Smooth muscle cell of the brain vasculature (primary cell): ENCODE measurements around the gene RAD51B.

Experiments
- DNase-seq: peaks from one replicate; pipeline ENCODE4 v3.0.0-alpha.2; 2012; ENCODE audit warnings: low read depth, low spot score

Gene RAD51B

GRCh38 chr14:68713782-68714181, 894.2 kb downstream of the RAD51B start:
- no peak for DNase-seq

DNA sequence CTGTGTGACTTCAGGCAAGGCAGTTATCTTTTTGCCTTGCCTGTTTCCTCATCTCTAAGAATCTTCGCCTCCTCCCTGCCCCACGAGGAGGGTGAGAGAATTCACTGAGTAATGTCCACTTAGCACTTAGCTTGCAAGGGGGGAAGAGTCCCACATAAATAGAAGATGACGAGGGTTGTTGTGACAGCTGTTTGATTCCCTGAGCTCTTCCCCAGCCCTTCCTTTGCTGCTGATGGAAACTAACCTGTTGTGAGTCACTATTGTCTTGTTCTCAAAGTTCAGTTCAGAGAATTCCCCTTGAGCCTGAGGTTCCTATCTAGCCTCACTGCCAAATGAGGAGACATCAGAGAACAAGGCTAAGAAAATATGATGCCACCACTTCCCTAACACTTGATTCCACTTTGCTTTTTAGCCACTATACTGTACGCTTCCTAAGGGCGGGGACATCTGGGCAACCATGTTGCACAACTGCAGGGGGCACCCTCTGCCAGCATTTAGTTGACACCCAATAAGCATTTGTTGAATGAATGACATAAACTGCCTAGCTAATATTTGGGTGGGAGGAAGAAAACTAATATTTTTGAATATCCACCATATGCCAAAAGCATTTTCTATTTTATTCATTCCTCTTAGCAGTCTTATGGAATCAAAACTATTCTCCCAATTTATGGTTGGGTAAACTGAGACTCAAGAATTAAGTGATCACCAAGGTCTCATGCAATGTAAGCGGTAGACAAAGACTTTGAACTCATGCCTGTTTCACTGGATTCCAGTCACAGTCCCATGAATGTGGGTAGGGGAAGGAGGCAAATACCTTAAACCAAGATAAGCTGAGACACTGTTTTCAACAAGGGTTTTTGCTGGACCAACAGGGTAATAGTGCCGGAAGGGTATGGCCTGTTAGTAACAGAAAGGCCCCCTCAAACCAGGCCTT, 895.7 kb downstream of the RAD51B start:
- no peak for DNase-seq

GRCh38 chr14:68716698-68717097, 897.1 kb downstream of the RAD51B start:
- no peak for DNase-seq

GRCh38 chr14:68718023-68718990, 898.7 kb downstream of the RAD51B start:
- no peak for DNase-seq

GRCh38 chr14:68719634-68720384, 900.2 kb downstream of the RAD51B start:
- no peak for DNase-seq

DNA sequence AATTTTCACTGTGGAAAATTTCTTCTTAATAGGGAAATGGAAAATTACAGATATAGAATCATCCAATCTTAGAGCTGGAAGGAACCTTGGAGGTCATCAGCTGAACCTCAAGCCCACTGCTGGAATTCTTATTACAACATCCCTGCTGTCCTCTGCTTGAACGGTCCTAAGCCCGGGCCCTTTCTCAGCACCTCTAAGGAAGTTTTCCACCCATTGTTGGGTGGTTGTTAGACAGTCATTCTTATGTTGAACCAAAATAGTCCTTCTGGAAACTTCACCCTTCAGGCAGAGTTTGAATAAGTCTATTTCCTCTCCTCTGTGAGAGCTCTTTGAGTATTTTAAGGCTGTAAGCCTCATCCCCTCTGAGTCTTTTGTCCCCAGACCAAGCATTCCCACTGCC, 902.6 kb downstream of the RAD51B start:
- no peak for DNase-seq

- DNase-seq, result no peak
Measured at GRCh38 chr14:68722968-68723566, 903.5 kb downstream of the RAD51B start.

- no peak for DNase-seq
Measured at GRCh38 chr14:68723808-68724268, 904.3 kb downstream of the RAD51B start.

DNA sequence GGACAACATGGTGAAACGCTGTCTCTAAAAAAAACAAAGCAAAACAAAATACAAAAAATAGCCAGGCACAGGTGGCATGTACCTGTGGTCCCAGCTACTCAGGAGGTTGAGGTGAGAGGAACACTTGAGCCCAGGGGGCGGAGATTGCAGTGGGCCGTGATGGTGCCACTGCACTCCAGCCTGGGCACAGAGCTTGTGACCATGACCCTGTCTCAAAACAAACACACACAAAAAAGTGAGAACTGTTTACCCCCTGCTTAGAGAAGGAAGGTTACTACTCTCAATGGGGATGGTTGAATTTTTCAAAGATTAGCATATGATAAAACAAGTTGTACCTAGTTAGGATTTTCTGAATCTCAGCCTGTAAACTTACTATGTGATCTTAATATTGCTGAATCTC, 905.3 kb downstream of the RAD51B start:
- no peak for DNase-seq

DNA sequence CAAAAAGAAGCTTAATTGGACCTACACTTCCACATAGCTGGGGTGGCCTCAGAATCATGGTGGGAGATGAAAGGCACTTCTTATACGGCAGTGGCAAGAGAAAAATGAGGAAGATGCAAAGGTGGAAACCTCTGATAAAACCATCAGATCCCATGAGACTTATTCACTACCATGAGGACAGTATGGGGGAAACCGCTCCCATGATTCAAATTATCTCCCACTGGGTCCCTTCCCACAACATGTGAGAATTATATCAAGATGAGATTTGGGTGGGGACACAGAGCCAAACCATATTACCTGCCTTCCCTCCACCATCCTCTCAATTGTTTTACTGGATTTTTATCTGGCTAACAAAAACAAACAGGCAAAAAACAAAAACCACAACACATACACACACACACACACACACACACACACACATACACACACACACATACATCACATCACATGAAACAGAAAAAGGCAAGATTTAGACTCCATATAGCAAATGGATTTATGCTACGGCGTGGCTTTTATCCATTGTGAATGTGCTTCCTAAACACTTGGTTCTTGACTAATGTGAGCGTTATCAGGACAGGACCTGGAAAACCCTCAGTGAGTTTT, 906.6 kb downstream of the RAD51B start:
- DNase-seq, result no peak

DNA sequence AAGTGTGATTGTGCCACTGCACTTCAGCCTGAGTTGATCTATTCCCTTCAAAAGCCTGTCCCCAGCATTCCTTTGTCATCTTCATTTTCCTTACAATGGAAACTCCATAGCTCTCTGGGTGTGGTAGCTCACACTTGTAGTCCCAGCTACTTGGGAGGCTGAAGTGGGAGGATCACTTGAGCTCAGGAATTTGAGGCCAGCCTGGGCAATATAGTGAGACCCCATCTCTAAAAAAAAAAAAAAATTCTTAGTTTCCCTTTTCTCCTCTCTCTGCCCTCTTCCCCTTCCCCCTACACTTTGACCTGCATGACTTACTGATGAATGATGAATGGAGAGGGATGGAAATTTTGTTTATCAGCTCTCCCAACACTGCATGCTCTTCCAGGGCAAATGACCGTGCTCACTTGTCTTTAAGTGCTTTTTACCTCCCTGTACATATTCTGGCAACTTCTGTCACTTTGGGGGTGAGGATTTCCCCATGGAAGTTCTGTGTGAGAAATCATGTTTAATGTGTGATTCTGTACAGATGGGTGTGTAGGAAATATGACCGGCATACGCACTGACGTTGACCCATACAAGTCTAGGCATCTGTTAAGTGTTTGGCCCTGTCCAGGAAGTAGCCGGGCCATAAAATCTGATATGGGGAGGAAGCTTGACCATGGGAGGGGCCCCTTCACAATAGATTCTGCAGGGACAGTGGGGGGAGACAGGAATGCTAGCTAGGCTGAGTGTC, 907.9 kb downstream of the RAD51B start:
- DNase-seq, result no peak

GRCh38 chr14:68728342-68729106, 908.9 kb downstream of the RAD51B start:
- DNase-seq, result no peak

- DNase-seq, result no peak
Measured at GRCh38 chr14:68729556-68729955, 910.0 kb downstream of the RAD51B start.

- no peak for DNase-seq
Measured at GRCh38 chr14:68730348-68730747, 910.8 kb downstream of the RAD51B start.

GRCh38 chr14:68730811-68731425, 911.3 kb downstream of the RAD51B start:
- DNase-seq, result no peak

GRCh38 chr14:68733086-68733914, 913.7 kb downstream of the RAD51B start:
- DNase-seq, result no peak

- no peak for DNase-seq
Measured at GRCh38 chr14:68734231-68734732, 914.7 kb downstream of the RAD51B start.

DNA sequence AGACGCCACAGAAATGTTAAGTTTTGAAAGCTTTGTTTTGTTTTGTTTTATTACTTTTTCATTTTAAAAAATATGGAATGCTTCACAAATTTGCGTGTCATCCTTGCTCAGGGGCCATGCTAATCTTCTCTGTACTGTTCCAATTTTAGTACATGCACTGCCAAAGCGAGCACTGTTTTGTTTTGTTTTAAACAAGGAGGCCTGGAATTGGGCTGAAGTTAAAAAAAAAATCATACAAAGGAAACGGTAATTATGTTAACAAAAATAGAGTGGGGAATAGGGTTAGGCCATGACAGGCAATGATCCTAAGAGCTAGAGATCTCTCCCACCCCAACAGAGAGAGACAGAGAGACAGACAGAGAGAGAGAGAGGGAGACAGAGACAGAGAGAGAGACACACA, 916.3 kb downstream of the RAD51B start:
- no peak for DNase-seq
